GM12892 (cell line): ENCODE results near the gene PIK3C2G.

ENCODE experiments used
- DNase-seq: peaks from one replicate; pipeline ENCODE4 v3.0.0; 2011; ENCODE audit not compliant: insufficient read length
- FAIRE-seq: peaks from 2 replicates; lab custom pipeline; 2011; peaks lifted over from hg19 to GRCh38; lab: Jason Lieb, UNC
- POLR2A ChIP-seq: IDR thresholded peaks from 2 replicates; pipeline ENCODE4 v1.6.1; 2011; ENCODE audit warnings: low read depth, low read length, control low read depth
- POLR2AphosphoS5 ChIP-seq: IDR thresholded peaks from 2 replicates; pipeline ENCODE4 v1.6.1; 2011; ENCODE audit warnings: low read depth, low read length, control low read depth
- TAF1 ChIP-seq: IDR thresholded peaks from 2 replicates; pipeline ENCODE4 v1.6.1; 2011; ENCODE audit warnings: low read depth, mild to moderate bottlenecking, control low read depth, low read length, borderline replicate concordance

The PIK3C2G gene

DNA sequence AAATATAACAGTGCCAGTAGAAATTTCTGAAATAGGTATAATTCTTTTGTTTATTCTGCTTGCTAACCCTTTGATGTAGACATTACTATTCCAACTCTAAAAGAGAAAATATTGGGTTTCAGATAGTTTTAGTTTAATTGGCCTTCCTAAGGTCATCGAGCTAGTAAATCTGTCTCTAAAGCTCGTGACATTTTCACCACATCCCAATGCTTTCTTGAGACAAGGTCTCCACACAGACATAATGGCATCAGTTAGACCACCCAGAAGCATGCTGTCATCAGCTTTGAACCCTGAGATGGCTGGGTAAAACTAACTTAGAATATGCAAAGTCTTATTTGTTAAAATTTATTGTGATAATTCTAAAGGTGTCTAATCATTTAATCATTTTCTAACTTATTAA is 52.0 kb downstream of the PIK3C2G start:
- DNase-seq (no peak), FAIRE-seq (no peak)
- TF ChIP-seq POLR2AphosphoS5 (no peak), TAF1 (no peak), POLR2A (no peak)

DNA sequence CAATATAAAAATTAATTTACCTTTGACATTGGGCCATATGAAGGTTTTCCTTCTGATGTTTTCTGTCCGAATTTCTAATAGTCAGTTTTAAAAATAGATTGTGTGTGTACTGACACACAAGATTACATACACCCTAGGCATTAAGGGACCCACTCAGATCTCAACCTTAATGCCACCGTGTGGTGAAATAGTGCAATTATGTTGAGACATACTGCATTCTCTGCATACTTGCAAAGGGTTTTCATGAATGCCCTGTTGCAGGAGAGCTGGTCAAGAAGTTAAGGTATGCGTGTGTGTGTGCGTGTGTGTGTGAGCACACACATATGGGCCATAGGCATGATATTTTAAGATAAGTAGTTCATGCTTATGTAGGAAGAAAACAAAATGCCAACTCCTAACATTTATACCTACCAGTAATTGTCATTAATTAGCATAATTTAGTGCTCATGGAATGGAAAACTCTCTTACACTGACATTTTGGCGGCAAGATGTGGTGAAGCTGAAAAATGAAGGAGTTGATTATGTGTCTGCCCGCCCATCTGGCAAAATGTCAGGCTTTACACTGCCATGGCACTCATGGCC is 58.8 kb downstream of the PIK3C2G start:
- TF ChIP-seq TAF1, result no peak
- no peak for TF ChIP-seq POLR2A
- no peak for TF ChIP-seq POLR2AphosphoS5
- DNase-seq, result no peak
- FAIRE-seq, result no peak

DNA sequence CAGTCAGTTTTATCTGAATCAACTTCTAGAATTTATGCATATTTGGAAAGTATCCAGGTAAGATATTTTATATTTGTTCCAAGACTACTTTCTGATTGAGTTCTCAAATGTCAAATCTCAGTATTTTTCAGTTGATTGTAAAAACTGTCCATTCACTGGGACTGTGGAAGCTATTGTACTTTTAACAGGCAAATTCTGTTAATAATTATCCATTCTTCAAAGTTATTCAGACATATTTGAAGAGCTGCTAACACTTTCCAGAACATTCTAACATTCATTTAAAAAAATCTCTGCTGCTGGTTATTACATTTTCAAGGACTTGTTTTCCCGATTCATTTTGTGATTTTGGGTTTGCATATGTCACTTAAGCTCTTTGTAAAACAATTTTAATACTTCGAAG is 59.7 kb downstream of the PIK3C2G start:
- no peak for TF ChIP-seq TAF1
- no peak for TF ChIP-seq POLR2A
- TF ChIP-seq POLR2AphosphoS5, result no peak
- DNase-seq (no peak), FAIRE-seq (no peak)

DNA sequence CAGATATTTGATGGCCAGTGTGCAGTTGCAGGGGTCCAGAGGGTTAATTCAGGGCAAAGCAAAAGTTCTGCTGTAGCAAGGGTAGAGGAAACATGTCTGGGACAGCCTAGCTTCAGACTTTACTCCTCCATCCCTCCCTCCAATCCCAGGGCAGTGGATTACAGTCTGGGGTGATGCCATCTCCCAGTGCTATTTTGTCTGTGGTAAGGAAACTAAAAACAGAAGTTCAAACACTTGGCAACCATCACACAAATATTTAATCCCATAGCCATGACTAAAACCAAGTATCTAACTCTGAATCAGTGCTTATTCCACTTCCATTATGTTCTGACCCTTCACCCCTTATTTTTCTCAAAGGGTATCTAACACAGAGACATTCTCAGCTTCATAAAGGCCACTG is 61.8 kb downstream of the PIK3C2G start:
- FAIRE-seq (no peak), DNase-seq (no peak)
- TF ChIP-seq POLR2AphosphoS5 (no peak), TAF1 (no peak), POLR2A (no peak)

DNA sequence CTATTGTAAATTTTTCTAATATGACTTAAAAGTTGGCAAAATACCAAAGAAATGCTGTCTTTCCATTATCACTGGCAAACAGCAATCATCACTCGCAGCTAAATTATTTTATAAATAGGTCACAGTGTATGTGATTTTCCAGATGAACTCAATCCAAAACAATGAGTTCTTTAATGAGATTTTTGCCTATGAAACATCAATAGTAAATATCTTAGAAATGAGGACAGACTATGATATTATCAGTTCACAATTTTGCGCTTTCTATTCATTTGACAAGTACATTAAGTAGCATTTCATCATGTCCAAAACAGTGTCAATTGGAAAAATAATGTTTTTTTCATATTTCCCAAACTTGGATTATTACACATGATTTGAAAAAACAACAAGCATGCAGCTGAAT is 65.7 kb downstream of the PIK3C2G start:
- FAIRE-seq (no peak), DNase-seq (no peak)
- TF ChIP-seq POLR2A, result no peak
- TF ChIP-seq POLR2AphosphoS5, result no peak
- TF ChIP-seq TAF1, result no peak

DNA sequence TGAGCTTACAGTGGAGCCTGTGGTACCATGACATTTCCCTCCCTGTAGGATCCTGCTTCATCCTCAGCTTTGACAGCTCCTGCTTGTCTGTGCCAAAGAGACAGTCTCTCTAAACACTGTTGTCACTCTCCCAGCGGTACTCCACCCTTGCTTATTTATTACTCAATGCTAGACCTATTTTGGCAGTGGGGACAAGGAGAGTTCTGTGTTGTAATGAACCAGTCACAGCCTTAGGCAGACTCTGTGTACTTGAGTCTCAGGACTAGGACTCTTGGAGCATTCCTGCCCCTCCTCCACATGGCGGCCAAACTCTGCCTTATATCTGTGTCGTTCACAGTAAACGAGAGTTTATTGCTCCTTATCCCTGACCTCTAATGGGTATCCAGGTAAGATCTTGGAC is 70.9 kb downstream of the PIK3C2G start:
- no peak for FAIRE-seq
- no peak for TF ChIP-seq POLR2AphosphoS5
- no peak for TF ChIP-seq POLR2A
- TF ChIP-seq TAF1, result no peak

DNA sequence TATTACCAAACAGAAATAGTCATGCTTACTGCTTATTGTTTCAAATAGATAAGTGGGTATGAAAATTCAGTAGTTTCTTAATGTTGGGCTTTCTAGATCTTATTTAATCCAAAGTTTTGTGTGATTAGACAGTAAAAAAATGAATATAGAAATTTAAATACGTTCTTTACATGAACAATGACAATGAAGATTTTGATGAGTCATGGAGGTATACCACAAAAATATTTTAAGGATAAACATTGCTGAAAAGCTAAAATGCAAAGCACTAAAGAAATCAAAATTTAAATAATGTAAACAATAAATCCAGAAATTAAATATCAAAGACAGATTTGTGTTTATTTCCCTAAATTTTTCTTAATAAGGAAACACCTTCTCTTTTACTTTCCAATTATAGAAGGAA is 78.3 kb downstream of the PIK3C2G start:
- TF ChIP-seq POLR2AphosphoS5, result no peak
- TF ChIP-seq POLR2A, result no peak
- no peak for TF ChIP-seq TAF1
- DNase-seq (no peak), FAIRE-seq (no peak)

More for the DNA sequence above, 70.9 kb downstream of the PIK3C2G start:
- DNase-seq, result no peak

DNA sequence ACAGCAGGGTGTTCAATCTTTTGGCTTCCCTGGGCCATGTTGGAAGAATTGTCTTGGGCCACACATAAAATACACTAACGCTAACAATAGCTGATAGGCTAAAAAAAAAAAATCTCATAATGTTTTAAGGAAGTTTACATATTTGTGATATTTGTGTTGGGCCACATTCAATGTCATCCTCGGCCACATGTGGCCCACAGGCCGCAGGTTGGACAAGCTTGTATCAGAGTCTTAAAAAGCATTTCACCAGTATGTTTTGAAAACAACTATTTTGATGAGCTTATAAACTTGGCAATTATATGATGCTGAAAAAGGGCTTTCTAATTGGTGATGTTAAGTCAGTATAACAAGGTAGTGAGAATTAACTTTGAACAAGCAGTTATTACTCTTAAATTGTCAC is 78.9 kb downstream of the PIK3C2G start:
- FAIRE-seq, result no peak
- no peak for DNase-seq
- TF ChIP-seq POLR2AphosphoS5 (no peak), TAF1 (no peak), POLR2A (no peak)

DNA sequence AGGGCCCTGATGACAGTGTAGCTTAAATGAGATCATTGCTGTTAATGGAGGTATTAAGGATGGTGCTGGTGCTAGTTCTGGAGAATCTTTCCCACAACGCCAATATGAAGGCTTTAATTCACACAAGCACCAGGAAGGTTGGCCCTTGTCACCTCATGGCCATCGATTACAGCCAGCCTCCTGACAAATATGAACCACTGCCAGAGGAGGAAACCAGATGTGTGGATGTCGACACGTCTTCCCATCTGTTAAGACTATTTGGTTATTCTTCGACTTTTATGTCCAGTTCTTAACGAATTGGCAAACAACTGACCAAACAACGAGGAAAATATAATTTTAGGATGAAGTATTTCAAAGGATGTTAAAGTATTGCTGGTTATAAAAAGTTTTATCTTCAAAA is 79.5 kb downstream of the PIK3C2G start:
- TF ChIP-seq POLR2A (no peak), TAF1 (no peak), POLR2AphosphoS5 (no peak)
- no peak for FAIRE-seq
- DNase-seq, result no peak

DNA sequence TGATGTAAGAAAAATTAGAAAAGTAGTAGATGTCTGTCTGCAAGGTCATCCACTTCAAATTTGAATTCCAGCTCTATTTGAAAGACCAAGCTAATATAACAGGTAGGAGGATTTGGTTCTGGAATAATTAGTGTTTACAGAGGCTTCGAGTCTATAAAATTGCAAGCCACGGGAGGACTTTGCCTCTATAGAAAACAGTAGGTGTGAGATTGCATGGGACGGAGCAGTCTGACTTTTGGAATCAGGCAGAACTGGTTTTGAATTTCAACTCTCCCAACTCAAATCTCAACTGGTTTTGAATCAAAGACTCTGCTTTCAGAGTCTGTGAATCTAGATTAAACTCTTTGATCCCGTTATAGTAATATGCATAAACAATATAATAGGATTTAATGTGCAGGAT is 82.4 kb downstream of the PIK3C2G start:
- DNase-seq, result no peak
- TF ChIP-seq TAF1 (no peak), POLR2AphosphoS5 (no peak), POLR2A (no peak)
- no peak for FAIRE-seq

DNA sequence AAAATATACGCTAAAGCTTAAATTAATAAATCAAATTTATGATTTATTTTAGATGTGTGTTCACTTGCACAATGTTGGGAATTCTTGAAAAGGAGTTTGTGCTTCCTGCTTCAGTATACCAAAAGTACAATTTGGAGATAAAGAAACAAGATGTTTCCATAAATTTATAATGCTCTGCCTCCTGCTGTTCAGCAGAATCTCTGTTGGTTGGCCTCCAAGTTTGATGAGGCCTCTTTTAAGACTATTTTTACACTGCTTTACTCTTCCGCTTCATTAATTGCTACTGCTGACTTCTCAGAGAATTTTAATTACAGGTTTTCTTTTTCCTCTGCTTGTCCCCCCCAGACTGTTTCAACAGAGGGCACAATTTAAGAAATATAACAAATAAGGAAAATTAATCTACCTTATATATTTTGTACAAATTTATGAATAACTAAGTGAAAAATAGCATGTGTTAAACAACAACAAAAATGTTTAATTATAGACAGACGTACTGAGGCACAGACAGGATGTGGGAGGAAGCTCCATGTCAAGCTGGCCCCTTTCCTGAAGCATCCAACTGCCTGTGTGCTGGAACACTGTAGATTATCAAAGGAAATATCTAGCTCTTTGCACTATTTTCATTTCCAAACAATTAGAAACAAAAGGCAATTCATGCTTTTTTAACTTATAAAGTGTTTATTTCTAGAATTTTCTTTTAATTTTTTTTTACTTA is 83.9 kb downstream of the PIK3C2G start:
- DNase-seq (no peak), FAIRE-seq (no peak)
- TF ChIP-seq POLR2AphosphoS5 (no peak), TAF1 (no peak), POLR2A (no peak)

DNA sequence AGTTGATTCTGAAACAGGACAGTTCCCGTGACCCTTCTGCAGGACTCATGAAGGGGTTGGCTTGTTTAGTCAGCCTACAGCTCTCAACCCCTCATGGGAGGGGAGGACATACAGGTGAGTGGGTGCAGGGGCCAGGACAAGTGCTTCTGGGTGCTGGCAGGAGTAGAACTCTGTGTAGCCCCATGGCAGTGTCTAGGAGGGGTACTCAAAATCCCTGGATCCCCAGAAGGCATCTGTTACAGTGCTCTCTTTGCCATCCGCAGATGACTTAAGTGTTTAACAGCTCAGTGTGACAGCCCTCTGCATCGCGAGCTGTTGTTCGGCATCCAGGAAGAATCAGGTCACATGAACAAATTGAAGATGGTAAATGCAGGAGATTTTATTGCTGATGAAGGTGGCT is 91.0 kb downstream of the PIK3C2G start:
- TF ChIP-seq TAF1, result no peak
- FAIRE-seq (no peak), DNase-seq (no peak)
